Measurements from ENCODE around the gene MFAP1.

DNA sequence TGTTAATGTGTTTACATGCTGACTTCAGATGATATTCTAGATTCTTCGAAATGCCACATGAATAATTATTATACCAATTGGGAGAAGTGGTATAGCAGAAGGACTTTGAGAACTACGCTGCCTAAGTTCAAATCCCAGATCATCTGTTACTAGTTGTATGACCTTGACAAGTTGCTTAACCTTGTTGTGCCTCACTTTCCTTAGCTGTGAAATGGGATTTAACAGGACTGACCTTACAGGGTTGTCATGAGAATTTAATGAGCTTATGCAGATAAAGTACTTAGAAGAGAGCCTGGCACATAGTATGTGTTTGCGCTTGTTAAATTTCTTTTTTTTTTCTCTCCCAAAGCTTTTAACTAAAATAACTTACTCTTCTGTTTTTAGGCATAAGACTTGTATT, 26.8 kb upstream of the MFAP1 start:
- TF ChIP-seq POLR2A (IDR thresholded peaks at IDR 0.05): no peak
- no peak for TF ChIP-seq CTCF (IDR thresholded peaks at IDR 0.05)

Data from right lobe of liver (tissue), 4 donors.